IPS-18c (cell line): Measurements from ENCODE around the gene WDR82.

Experiments used
- H3K4me3 ChIP-seq: 2 replicates; pipeline ENCODE4 v1.7.0; 2013; ENCODE audit warnings: low read depth, mild to moderate bottlenecking, low read length, moderate library complexity; ENCODE audit not compliant: insufficient read depth
- H3K9me3 ChIP-seq: one replicate; pipeline ENCODE4 v1.6.1; 2013; ENCODE audit warnings: mild to moderate bottlenecking, low read length, moderate library complexity; ENCODE audit not compliant: control insufficient read depth, insufficient read depth

Gene WDR82, protein sequence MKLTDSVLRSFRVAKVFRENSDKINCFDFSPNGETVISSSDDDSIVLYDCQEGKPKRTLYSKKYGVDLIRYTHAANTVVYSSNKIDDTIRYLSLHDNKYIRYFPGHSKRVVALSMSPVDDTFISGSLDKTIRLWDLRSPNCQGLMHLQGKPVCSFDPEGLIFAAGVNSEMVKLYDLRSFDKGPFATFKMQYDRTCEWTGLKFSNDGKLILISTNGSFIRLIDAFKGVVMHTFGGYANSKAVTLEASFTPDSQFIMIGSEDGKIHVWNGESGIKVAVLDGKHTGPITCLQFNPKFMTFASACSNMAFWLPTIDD

DNA sequence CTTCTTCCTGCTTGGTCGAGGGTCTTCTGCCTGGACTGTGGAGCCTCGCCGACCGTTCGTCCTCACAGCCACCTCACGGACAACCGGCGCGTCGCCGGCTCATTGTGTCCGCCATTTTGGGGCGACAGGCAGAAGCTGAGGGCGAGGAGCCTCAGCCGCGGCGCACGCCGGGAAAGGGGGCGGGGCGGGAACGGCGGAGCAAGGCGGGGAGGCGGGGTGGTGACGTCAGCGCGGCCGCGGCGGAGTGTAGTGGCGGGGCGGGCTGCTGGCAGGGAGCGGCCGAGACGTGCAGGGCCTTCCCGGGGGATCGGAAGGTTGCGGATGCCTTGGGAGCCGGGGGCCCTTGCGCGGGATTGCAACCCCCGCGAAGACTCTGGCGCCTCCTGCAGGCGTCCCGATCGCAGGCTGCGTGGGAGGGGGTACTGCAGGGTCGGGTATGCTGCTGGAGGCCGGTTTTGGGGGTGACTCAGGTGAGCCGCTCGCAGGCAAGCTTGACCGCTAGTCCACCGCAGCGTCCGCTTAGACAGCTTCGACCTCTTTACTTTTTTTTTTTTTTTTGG lies at the start of gene WDR82:
Gene WDR82, minus strand, starts transcription at position 140 of the 560 bp plus-strand sequence. CDS start 288 bp downstream, outside the sequence.
- Histone ChIP-seq H3K9me3 (no peaks in the 10 kb centered on the region), H3K4me3 (peak within 1 kb of the TSS; percentile 91)

GRCh38 chr3:52327486-52328290 lies 49.2 kb upstream of the WDR82 start:
- Histone ChIP-seq H3K4me3 (no peak overlapping the region), H3K9me3 (no peaks in the 10 kb centered on the region)

- Histone ChIP-seq H3K4me3 (no peak overlapping the region), H3K9me3 (no peaks in the 10 kb centered on the region)
Observed at GRCh38 chr3:52326976-52327375, 48.5 kb upstream of the WDR82 start.

DNA sequence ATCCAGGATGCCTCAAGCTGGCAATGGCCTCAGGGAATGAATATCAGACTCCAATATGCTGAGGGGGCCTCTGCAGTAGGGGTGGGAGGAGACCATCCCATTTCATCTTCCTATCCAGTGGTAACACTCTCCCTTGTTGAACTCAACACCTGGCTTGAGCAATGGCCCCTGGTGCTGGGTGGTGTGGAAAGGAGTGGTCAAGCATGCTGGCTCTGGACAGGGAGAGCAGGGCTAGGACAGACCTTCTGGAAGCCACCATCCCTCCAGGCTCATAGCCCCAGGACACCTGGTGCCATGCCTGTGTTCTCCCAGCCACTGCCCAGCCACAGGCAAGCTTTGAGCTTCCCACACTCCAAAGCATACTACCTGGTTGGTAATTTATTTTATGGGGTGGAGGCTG lies 47.2 kb upstream of the WDR82 start:
- H3K4me3 ChIP-seq, result no peak overlapping the region
- H3K9me3 ChIP-seq, result no peaks in the 10 kb centered on the region

- Histone ChIP-seq H3K4me3 (no peak overlapping the region), H3K9me3 (no peaks in the 10 kb centered on the region)
Observed at GRCh38 chr3:52324676-52325075, 46.2 kb upstream of the WDR82 start.

- no peak overlapping the region for H3K4me3 ChIP-seq
- no peaks in the 10 kb centered on the region for H3K9me3 ChIP-seq
Observed at GRCh38 chr3:52323526-52324295, 45.3 kb upstream of the WDR82 start.

DNA sequence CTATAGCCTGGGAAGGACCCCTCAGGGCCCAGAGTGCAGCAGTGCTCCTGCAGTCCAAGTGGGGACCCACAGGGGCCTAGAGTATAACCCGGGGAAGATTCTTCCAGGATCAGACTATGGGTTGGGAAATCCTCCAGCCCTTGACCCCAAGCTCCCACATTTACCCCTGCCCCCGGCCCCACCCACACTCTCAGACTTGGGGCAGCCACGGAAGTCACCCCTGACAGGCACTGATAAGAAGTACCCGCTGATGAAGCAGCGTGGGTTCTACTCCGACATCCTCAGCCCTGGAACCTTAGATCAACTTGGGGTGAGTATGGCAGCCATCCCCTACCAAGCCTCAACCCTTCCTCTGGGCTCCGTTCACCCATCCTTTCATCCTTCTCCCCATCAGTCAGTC lies 44.0 kb upstream of the WDR82 start:
- no peak overlapping the region for H3K4me3 ChIP-seq
- no peaks in the 10 kb centered on the region for H3K9me3 ChIP-seq

GRCh38 chr3:52321481-52321880 lies 43.0 kb upstream of the WDR82 start:
- Histone ChIP-seq H3K9me3 (no peaks in the 10 kb centered on the region), H3K4me3 (no peak overlapping the region)

DNA sequence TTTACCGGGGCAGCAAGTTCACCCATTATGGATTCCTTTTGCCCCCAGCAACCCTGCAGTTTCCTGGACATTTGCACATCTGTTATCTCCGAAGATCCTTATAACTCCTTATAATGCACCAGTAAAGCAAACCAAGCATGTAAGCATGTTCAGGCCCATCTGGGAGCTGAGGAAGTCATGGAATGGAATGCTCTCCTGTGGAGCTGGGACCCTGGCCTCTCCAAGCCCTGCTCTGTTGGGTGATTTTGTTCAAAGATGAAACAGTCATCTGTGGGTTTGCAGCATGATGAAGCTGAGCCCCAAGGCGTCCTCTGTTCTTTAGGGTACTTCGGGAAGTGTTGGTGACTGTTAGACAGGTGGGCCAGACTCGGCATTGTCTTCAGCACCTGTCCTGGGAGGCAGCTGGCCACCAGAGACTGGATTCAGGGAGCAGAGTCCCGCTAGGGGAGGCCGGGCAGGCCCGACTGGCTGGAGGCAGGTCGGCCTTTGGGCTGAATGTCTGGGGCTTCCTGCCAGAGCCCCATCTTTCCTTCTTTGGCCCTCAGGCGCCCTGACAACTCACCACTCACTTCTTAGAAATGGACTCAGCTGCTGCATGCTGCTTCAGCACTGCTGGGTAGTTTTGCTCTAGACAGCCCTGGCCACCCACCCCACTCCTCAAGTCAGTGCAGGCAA lies 41.6 kb upstream of the WDR82 start:
- Histone ChIP-seq H3K4me3 (no peak overlapping the region), H3K9me3 (no peaks in the 10 kb centered on the region)

DNA sequence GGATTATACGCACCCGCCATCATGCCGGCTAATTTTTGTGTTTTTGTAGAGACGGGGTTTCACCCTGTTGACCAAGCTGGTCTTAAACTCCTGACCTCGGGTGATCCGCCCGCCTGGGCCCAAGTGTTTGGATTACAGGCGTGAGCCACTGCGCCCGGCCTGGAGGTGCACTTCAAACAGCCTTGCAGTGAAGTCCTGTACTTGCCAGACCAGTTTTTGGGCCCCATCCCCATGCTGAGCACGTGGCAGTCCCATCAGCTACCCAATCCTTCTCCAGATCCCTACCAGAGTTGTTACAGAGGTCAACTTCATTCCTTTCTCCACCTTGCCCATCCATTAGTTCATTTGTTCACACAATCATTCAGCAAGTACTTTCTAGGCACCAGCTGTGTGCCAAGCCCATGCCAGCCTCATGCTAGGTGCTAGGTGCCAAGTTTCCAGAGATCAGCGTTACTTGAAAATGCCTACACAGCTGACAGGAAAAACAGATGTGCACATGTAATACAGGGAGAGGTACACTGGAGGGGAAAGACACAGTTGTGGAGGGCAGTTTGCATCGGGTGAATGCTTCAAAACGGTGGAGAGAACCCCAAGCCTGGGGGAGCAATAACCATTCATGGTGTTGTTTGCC lies 39.9 kb upstream of the WDR82 start:
- Histone ChIP-seq H3K4me3 (peak overlapping the region; percentile 59), H3K9me3 (no peaks in the 10 kb centered on the region)

DNA sequence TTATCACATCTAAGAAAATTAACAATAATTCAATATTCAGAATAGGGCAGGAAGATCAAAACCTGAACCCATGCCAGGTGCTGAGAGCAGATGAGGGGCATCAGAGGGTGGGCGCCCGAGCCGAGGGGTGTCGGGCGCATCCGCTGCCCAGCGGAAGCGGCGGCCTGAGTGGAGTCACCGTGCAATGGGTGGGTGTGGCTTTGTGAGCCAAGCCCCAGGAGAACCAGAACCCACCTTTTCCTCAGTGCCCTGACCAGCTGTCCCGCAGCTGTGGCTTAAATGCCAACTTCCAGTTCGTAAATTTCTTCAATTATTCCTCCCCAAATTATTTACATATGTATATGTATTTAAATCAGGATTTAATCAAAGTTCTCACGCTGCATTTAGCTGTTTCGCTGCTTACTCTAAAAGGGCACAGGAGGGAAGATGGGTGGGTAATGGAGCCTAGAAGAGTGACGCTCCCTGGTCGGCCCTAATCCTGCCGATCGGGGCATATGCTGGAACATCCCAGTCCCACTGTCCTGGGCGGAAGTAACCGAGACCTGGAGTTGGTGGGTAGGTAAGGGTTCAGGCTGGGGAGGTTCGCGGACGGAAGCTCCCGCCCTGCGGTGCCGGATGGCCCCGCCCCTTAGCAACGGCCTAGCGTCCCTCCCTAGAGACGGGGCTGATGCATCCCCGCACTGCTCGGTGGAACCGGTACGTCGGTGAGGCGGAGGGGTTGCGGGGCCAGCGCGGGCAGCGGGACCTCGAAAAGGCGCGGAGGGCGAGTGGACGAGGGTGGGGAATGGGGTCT lies 39.0 kb upstream of the WDR82 start:
- peak overlapping the region; percentile 59 for H3K4me3 ChIP-seq
- H3K9me3 ChIP-seq, result no peaks in the 10 kb centered on the region

GRCh38 chr3:52315977-52316764 lies 37.7 kb upstream of the WDR82 start, which contains the start of gene DNAH1:
Gene DNAH1 (plus strand): TSS chr3:52316319. CDS start chr3:52322443, 6,124 bp downstream.
- Histone ChIP-seq H3K4me3 (peak within 1 kb of the TSS; percentile 59), H3K9me3 (no peaks in the 10 kb centered on the region)

- Histone ChIP-seq H3K4me3 (no peak overlapping the region), H3K9me3 (no peaks in the 10 kb centered on the region)
Observed at GRCh38 chr3:52315006-52315405, 36.6 kb upstream of the WDR82 start.

GRCh38 chr3:52314489-52314888 lies 36.0 kb upstream of the WDR82 start:
- H3K4me3 ChIP-seq, result no peak overlapping the region
- H3K9me3 ChIP-seq, result no peaks in the 10 kb centered on the region

GRCh38 chr3:52313774-52314188 lies 35.3 kb upstream of the WDR82 start:
- Histone ChIP-seq H3K4me3 (no peak overlapping the region), H3K9me3 (no peaks in the 10 kb centered on the region)
